ENCODE measurements around the gene MED15.
"Not testable (repeated sequence)": the region's sequence is repeated elsewhere in the genome, so short reads cannot be mapped to it uniquely, and the experiment has no call there.

MED15 gene

DNA sequence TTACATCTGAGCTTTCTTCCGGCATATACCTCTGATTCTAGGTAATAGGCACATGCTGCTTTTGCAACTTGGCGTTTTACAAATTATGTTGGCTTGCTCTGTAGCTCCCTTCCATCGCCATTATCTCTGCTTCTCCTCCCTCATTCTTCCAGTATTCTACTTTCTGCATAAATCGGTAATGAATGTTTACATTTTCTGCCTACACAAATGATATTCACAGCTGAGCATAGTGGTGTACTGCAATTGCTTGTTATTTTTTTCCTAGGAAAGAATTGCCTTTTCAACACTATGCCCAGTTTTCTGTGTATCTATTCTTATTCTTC lies 18.9 kb downstream of the MED15 start:
- Histone ChIP-seq H3K9me3 (ENCODE audit: control insufficient read depth, insufficient read depth, low read length) (peaks cover 4% of the 10 kb centered on the region), H3K4me1 (ENCODE audit: insufficient read depth, low read length) (peaks cover 18% of the 10 kb centered on the region), H3K36me3 (ENCODE audit: insufficient read depth, low read length) (no peaks in the 10 kb centered on the region; the same call in 1 of the 2 replicates), H3K9ac (ENCODE audit: low read depth, low read length) (no peak overlapping the region)

DNA sequence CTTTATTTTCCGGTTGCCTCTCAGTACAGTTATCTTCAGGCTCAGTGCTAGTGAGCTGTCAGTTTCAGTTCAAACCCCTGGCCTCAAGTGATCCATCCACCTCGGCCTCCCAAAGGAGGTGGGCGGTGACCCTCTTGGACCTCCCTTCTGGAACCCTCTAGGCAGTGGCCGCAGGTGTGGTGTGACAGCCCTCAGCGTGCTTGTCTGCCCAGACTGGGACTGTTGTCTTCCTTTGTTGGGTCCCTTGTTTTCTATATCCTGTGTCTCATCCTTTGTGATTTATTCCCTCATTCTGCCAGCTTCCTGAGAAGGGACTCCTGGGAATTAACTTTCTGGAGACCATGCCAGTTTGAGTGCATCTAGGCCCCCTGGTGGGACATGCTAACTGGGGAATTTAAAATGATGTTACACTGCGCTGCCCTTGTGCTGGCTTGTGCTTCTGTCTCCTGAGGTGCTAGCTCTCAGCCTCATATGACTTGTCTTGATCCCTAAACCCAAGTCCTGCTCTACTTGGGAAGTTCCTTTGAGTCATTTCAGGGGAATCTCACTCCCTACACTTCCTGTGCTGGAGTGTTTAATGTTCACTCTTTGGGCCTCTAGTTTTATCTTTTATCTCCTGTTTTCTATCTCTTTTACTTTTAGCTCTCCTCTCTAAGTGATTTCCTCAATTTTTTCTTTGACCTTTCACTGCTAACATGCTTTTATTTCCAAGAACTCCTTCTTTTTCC lies 19.4 kb downstream of the MED15 start:
- H3K4me1 ChIP-seq (ENCODE audit: insufficient read depth, low read length) = peaks cover 23% of the 10 kb centered on the region
- no peaks in the 10 kb centered on the region; the same call in 1 of the 2 replicates for H3K36me3 ChIP-seq (ENCODE audit: insufficient read depth, low read length)
- H3K9ac ChIP-seq (ENCODE audit: low read depth, low read length) = no peak overlapping the region
- H3K9me3 ChIP-seq (ENCODE audit: control insufficient read depth, insufficient read depth, low read length) = peaks cover 4% of the 10 kb centered on the region

DNA sequence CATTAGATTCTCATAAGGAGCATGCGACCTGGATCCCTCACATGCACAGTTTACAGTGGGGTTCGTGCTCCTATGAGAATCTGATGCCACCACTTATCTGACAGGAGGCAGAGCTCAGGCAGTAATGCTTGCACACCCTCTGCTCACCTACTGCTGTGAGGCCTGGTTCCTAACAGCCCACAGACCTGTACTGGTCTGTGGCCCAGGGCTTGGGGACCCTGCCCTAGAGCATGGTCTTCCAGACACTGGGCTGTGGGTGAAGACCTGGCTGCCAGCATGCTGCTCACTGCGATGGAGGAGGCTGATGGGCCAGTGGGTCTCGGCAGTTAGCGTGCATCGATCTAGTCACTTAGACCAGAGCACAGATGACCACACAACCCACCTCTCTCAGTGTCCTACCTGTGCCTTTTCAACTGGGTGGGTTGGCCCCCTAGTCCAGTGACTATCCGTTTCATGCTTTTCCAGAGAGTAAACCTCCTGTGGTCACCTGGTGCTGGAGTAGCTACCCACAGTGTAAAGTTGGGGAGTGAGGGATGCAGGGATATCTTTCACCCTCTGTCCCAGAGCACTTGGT lies 21.1 kb downstream of the MED15 start:
- Histone ChIP-seq H3K4me1 (ENCODE audit: insufficient read depth, low read length) (peaks cover 25% of the 10 kb centered on the region), H3K9me3 (ENCODE audit: control insufficient read depth, insufficient read depth, low read length) (peaks cover 4% of the 10 kb centered on the region), H3K36me3 (ENCODE audit: insufficient read depth, low read length) (no peaks in the 10 kb centered on the region; the same call in 1 of the 2 replicates), H3K9ac (ENCODE audit: low read depth, low read length) (no peak overlapping the region)

DNA sequence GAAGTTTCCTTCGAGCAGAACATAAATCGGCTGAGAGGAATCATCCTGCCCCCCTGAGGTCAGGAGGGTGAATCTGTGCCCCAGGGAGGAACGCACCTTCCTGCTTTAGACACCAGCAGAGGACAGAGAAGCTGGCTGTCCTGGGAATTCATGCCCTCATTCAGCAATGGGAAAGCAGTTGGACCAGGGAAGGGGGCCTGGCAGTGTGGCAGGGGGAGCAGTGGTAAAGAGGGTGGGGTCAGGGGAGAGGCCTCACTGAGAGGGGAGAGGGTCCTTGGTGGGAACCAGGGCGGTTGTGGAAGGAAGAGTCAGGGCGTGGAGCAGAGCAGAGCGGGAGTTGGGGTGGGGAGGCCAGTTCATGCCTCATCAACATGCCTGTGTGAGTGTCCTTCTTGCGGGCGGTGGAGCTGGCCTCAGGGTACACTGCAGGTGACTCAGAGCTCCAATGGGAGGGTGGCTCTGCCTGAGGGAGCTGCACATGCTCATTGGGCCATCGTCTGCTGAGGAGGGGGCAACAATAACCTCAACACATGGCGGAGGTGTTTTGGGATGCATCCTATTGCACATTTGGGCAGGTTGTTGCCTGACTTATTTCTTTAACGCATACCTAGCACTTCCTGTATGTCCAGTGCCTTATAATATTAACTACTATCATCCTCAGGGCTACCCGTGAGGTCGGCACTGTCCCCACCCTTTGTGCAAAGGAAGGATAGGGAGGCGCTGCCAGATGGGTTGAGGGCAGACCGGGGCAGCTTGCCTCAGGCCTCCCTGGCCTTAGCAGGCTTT lies 23.2 kb downstream of the MED15 start:
- Histone ChIP-seq H3K4me1 (ENCODE audit: insufficient read depth, low read length) (peaks cover 22% of the 10 kb centered on the region), H3K9me3 (ENCODE audit: control insufficient read depth, insufficient read depth, low read length) (peaks cover 4% of the 10 kb centered on the region), H3K9ac (ENCODE audit: low read depth, low read length) (peak overlapping the region; percentile 28; the same call in 1 of the 2 replicates), H3K36me3 (ENCODE audit: insufficient read depth, low read length) (no peaks in the 10 kb centered on the region; the same call in 1 of the 2 replicates)

DNA sequence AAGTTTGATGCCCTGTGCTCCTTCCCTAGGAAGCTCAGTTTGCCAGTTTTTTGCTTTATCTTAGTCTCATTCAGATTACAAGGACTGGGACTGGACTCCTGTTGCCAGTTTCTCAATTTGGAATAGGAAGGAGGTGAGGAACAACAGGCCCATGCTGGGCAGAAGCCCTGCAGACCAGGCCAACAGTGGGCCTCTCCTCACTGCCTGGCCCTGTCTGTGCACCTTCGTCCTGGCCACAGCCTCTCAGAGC lies 23.7 kb downstream of the MED15 start:
- Histone ChIP-seq H3K4me1 (ENCODE audit: insufficient read depth, low read length) (peaks cover 22% of the 10 kb centered on the region), H3K9ac (ENCODE audit: low read depth, low read length) (0 out of 2 replicates have a peak overlapping the region, but pooled peaks have one; percentile 28), H3K36me3 (ENCODE audit: insufficient read depth, low read length) (no peaks in the 10 kb centered on the region; the same call in 1 of the 2 replicates), H3K9me3 (ENCODE audit: control insufficient read depth, insufficient read depth, low read length) (peaks cover 4% of the 10 kb centered on the region)

DNA sequence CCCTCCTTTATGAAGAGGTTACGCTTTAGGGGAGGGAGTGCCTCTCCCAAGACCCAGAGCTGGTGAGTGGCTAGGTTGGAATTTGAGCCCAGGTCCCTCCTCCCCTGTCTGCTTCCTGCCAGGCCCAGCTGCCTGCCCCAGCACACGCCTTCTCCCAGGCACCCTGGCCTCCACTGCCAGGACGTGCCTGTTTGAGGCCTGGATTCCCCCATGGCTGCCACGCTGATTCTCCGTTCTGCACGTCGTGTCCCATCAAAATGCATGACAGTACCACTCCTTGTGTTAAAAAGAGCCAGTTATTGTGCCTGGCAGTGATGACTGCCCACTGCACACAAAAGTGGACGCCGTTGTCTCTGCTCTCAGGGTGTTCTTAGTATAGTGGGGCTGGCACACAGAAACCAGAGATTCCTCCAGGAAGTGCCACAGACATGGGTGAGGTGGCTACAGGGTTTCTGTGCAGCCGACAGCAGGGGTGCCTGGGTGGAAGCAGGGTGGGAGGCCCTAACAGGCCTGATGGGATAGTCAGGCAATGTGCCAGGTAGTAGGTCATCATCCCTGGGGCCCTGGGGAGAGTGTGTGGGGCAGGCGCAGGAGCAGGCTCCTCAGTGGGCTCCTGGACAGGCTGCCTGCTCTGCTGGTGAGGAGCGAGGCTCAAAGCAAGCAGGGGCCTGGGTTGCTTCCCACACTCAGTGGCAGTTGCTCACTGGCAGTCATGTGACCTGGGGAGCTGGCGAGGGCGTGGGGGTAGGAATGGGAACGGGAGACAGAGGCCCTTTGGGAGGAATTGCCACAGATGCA lies 24.2 kb downstream of the MED15 start:
- H3K9ac ChIP-seq (ENCODE audit: low read depth, low read length) = no peak overlapping the region
- peaks cover 4% of the 10 kb centered on the region for H3K9me3 ChIP-seq (ENCODE audit: control insufficient read depth, insufficient read depth, low read length)
- peaks cover 22% of the 10 kb centered on the region for H3K4me1 ChIP-seq (ENCODE audit: insufficient read depth, low read length)
- no peaks in the 10 kb centered on the region; the same call in 1 of the 2 replicates for H3K36me3 ChIP-seq (ENCODE audit: insufficient read depth, low read length)

DNA sequence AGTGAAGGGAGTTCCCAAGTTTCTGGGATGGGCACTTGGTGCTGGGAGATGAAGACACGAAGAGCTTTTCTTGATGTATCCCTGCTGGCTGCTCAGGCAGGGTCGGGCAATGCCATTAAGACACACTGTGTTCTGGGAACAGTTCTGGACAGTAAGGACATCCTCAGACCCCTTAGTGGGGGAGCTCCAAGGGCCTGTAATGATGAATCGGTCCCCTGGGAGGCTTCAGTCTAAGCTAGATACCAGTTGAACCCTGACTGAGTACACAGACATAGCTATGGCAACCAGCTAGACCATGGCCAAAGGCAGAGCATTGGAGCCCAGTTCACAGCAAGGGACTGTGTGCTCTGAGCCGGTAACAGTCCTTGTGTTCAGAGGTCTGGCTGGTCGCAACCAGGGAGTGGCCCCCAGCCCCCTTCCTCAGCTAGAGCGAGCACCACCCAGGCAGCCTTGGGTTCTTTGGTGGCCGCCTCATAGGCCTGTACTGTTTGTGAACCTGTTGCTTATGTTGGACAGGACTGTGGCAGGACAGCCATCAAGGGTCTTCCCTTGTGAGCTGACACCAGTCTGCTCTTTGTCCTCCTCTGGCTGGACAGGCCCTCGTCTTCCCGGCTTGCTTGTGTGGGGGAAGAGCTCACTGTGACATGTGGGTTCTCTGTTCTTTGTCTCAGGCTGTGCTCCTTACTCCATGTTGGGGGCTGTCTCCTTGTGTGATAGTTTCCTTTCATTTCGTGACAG lies 25.0 kb downstream of the MED15 start:
- Histone ChIP-seq H3K9me3 (ENCODE audit: control insufficient read depth, insufficient read depth, low read length) (peaks cover 4% of the 10 kb centered on the region), H3K4me1 (ENCODE audit: insufficient read depth, low read length) (peaks cover 22% of the 10 kb centered on the region), H3K9ac (ENCODE audit: low read depth, low read length) (no peak overlapping the region), H3K36me3 (ENCODE audit: insufficient read depth, low read length) (no peaks in the 10 kb centered on the region; the same call in 1 of the 2 replicates)

DNA sequence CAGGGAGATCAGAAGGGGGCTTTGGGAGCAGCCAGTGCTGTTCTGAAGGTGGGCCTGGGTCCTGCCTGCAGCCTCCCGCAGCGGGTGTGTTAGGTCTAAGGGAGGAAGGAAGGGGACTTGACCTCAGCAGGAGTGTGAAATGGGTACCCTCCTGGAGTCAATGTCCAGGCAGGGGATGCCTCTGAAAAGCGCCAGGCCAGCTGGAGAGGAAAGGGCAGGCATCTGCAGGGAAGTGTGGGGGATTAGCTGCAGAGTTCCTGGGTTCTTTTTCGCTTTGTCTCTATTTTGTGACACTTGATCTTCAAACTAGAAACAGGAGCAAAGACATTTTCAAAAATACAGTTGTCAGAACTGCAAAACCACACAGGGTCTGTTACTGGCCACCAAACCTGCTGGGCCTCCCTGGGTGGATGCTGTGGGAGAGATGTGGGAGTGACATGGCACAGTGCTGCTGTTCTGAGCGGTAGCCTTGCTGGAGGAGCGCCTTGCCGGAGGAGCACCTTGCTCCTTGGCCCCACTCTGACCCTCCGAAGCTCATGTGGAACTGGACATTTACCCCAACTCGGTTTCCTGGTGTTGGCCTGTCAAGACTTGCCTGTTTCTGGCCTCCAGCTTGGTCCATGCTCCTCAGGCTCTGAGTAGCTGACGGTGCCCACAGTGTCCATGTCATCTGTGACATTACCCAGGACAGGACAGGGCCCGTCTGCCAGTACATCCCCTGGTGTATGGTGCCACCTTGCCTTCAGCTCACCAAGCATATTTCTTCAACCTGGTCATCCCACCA lies 25.9 kb downstream of the MED15 start:
- H3K9me3 ChIP-seq (ENCODE audit: control insufficient read depth, insufficient read depth, low read length) = no peaks in the 10 kb centered on the region
- H3K4me1 ChIP-seq (ENCODE audit: insufficient read depth, low read length) = peaks cover 22% of the 10 kb centered on the region
- H3K36me3 ChIP-seq (ENCODE audit: insufficient read depth, low read length) = no peaks in the 10 kb centered on the region; the same call in 1 of the 2 replicates
- H3K9ac ChIP-seq (ENCODE audit: low read depth, low read length) = no peak overlapping the region

DNA sequence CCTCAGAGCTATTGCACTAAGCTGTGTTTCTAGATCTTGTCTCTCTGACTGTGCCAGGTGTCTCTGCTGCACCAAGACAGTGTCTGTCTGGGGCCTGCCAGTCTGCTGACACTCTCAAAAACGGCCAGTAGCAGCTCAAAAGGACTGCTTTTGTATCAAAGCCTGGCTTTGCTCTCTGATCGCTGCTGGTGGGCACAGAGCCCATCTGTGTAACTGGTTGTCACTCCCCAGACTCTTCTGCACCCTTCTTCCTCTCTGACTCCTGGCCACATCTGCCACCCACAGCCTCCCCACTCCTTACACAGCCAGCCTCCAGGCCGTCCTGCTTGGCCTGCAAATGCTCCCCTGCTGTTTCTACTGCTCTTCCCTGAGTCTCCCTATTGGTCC lies 26.5 kb downstream of the MED15 start:
- H3K9me3 ChIP-seq (ENCODE audit: control insufficient read depth, insufficient read depth, low read length) = no peaks in the 10 kb centered on the region
- H3K9ac ChIP-seq (ENCODE audit: low read depth, low read length) = no peak overlapping the region
- no peaks in the 10 kb centered on the region; the same call in 1 of the 2 replicates for H3K36me3 ChIP-seq (ENCODE audit: insufficient read depth, low read length)
- H3K4me1 ChIP-seq (ENCODE audit: insufficient read depth, low read length) = peaks cover 22% of the 10 kb centered on the region

DNA sequence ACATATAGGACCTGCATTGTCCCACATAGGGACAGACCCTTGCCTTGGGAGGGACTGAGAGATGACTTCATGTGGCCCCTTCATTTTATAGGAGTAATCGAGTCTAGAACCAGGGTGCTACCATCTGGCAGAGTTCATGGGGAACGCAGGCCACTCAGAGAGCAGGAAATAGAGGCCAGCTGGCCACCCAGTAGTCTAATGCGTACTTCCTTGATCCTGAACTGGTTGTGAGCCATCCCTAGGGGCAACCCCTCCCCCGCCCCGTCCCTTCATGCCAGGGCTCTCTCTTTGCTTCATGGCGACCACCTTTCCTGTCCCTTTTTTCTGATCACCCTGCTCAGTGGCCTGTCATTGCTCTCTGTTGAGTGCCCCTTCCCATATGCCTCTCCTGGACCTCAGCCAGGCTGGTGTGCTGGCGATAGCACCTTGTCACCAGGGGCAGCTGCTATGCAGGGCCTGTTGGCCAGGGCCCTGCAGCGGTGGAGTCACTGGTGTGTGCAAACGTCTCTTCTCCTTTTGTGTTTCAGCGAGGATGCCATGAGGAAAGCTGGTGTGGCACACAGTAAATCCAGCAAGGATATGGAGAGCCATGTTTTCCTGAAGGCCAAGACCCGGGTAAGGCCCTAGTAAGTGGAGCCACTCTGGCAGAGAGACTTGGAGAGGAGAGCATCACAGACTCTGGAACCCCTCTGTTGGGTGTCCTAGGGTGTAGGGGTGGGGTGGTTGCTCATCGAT lies 29.3 kb downstream of the MED15 start:
- Histone ChIP-seq H3K4me1 (ENCODE audit: insufficient read depth, low read length) (peaks cover 2% of the 10 kb centered on the region; the same call in 1 of the 2 replicates), H3K36me3 (ENCODE audit: insufficient read depth, low read length) (no peaks in the 10 kb centered on the region; the same call in 1 of the 2 replicates), H3K9me3 (ENCODE audit: control insufficient read depth, insufficient read depth, low read length) (no peaks in the 10 kb centered on the region), H3K9ac (ENCODE audit: low read depth, low read length) (no peak overlapping the region)

DNA sequence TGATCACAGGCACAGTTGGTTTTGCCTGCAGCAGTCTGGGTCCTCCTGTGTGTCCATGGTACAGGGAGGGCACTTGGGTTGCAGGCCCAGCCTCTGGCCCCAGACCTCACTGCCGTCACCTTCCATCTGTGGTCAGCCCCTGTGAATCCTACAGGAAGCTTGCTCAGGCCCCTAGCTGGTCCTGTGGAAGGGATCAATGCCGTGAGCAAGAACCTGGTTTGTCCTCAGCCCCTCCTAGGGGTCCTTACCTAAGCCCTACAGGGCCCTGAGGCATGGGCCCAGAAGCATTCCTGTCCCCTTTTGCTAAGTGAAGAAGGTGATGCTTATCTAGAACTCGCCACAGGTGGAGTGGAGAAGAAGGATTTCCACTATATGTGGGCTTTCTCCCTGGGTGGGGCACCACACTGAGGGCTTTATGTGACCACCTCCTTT lies 29.9 kb downstream of the MED15 start:
- Histone ChIP-seq H3K9ac (ENCODE audit: low read depth, low read length) (no peak overlapping the region), H3K36me3 (ENCODE audit: insufficient read depth, low read length) (no peaks in the 10 kb centered on the region; the same call in 1 of the 2 replicates), H3K4me1 (ENCODE audit: insufficient read depth, low read length) (no peaks in the 10 kb centered on the region; the same call in 1 of the 2 replicates), H3K9me3 (ENCODE audit: control insufficient read depth, insufficient read depth, low read length) (no peaks in the 10 kb centered on the region)

DNA sequence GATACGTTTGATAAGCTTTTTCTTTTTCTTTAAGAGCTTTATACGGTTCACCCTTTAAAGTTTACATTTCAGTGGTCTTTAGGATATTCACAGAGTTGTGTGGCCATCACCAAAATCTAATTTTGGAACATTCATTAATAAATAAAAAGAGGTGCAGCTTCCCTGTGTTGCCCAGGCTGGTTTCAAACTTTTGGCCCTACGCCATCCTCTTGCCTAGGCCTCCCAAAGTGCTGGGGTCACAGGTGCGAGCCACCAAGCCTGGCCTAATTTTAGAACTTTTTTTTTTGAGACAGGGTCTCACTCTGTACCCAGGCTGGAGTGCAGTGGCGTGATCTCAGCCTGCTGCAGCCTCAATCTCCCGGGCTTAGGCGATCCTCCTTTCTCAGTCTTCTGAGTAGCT lies 30.6 kb downstream of the MED15 start:
- Histone ChIP-seq H3K9me3 (ENCODE audit: control insufficient read depth, insufficient read depth, low read length) (no peaks in the 10 kb centered on the region), H3K4me1 (ENCODE audit: insufficient read depth, low read length) (no peaks in the 10 kb centered on the region), H3K36me3 (ENCODE audit: insufficient read depth, low read length) (no peaks in the 10 kb centered on the region; the same call in 1 of the 2 replicates), H3K9ac (ENCODE audit: low read depth, low read length) (no peak overlapping the region)

DNA sequence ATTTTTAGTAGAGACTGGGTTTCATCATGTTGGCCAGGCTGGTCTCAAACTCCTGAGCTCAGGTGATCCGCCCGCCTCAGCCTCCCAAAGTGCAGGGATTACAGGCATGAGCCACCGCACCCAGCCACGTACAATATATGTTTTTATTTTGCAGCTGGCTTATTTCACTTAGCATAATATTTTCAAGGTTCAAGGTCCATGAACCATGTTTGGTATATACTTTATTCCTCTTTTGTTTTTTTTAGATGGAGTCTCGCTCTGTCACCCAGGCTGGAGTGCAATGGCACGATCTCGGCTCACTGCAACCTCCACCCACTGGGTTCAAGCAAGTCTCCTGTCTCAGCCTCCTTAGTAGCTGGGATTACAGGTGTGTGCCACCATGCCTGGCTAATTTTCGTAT lies 31.5 kb downstream of the MED15 start:
- H3K4me1 ChIP-seq (ENCODE audit: insufficient read depth, low read length); H3K9me3 ChIP-seq (ENCODE audit: control insufficient read depth, insufficient read depth, low read length); H3K9ac ChIP-seq (ENCODE audit: low read depth, low read length); H3K36me3 ChIP-seq (ENCODE audit: insufficient read depth, low read length): not testable (repeated sequence)

Data from ES-I3 (cell line).